ENCODE measurements around the gene PPP4R4.
"Not testable (repeated sequence)": the region's sequence is repeated elsewhere in the genome, so short reads cannot be mapped to it uniquely, and the experiment has no call there.

The PPP4R4 gene

DNA sequence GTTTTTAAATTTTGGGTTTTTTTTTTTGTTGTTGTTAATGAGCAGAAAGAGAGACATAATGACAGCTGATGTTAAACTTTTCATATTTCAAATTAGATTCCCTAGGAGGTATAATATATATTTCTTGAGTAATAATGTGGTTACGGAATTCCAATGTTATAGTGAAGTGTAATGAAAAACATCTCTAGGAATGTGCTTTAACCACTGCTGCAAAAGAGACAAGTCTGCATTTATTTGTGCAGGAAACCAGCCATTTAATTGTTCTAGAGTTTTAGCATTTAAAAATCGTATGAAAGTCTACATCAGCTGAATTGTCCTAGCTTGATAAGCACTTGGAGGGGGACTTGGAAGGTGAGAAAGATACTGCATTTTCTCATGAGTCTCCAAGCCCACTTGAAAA lies 104.6 kb downstream of the PPP4R4 start:
- DNase-seq: peak; percentile 76

DNA sequence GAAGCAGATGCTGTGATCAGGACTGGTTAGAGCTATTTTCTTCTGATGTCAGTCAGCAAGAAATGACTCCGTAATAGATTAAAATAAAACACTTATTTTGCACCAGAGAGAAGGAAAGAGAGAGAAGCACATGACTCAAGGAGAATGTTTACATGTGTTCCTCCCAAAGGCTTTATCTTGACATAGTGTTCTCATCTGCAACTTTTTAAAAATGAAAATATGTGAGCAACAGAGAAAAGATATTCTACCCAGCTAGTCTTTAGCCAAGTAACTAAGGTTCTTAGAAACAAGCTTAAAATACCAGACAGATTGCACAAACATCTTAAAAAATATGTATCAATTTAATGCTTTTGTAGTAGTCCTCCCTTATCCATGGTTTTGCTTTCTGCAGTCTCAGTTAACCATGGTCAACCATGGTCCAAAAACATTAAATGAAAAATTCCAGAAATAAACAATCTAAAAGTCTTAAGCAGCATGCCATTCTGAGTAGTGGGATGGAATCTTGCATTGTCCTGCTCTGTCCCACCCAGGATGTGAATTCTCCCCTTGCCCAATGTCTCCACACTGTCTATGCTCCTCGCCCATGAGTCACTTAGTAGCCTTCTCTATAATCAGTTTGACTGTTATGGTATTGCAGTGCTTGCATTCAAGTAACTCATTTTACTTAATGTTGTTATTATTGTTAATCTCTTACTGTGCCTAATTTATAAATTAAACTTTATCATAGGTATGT lies 109.0 kb downstream of the PPP4R4 start:
- peak; percentile 59 for DNase-seq

DNA sequence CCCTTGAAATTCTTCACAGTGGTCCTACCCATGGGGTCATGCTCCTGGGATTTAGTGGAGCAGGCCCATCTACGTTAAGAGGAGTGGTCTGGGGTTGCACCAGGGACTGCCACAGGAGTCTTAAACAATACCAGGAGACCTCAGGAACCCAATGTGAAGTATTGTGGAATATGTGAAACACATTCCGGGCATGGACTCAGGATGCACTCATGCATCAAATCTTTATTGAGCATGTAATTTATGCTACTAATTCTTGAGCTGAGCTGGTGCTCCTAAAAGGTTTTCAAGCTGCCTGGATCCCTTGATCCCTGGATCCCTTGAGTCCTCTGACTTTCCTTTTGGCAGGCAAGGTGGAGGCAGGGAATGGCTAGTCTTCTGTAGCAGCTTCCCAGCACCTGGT lies 110.1 kb downstream of the PPP4R4 start:
- no peak for DNase-seq

DNA sequence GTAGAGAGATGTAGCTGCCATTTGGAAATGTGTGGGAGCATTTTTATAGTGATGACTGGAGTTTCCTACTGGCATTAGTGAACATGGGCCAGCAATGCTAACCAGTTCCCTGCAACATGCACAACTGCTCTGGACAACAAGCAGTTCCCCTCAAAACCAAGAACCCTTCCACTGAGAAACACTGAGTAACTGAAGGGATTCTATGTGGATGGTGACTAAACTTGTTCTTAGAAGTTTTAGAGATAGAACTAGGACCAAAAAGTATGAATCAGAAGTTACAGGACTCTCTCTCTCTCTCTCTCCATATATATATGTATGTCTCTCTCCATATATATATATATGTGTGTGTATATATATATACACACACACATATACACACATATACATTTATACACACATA lies 111.0 kb downstream of the PPP4R4 start:
- no peak for DNase-seq

DNA sequence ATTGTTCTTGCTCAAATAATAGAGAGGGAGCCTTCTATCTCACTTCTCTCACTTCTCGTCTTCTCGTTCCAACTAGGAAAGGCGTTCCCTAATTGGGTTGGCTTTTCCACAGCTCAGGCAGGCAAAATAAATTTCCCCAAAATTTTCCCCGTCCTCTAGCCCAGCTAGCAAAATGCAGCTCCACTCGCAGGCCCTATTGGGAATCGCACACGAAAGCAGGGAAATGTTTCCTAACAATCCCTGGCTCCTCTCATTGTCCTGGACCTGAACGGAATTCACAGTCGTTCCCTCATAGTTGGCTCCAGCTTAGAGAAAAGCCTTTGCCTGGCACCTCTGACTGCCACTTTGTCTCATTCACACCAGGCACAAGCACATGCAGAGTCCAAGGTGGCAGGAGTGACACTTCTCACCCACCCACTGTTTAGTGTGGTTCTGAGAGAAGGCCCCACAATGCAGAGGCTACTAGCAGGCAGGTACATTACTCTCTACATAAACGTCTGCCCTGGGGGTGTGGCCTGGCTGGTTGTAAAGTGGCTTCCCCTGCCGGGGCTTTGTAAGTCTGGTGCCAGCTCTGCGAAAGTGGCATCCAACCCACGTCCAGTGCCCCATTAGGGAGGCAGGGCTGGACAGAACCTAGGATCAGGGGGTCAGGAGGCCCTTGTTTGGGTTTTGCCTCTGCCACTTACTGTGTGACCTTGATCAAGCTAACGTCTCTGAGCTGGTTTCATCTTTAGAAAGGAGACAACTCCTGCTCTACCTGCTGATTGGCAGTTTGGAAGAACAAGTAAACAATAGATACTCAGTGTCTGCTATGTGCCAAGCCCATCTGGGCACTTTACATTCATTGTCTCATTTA lies 114.7 kb downstream of the PPP4R4 start:
- DNase-seq: no peak

DNA sequence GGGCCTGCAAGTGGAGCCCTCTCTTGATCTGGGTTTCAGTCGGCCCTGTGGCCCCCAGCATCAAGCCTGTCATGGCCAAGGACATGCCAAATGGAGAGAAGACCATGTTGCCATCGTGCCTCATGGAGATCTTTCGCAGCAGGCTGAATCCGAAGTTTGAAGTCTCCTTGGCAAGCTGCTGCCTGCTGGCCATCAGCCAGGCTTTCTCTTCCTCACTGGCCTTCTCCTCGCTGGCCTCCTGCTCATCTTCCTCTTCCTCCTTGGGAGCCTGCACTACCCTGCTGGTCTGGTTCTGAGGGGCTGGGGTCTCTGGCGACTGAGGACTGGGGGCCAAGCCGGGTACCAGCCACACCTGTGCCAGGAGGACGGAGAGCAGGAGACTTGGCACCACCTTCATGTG lies 116.1 kb downstream of the PPP4R4 start:
- DNase-seq: no peak

DNA sequence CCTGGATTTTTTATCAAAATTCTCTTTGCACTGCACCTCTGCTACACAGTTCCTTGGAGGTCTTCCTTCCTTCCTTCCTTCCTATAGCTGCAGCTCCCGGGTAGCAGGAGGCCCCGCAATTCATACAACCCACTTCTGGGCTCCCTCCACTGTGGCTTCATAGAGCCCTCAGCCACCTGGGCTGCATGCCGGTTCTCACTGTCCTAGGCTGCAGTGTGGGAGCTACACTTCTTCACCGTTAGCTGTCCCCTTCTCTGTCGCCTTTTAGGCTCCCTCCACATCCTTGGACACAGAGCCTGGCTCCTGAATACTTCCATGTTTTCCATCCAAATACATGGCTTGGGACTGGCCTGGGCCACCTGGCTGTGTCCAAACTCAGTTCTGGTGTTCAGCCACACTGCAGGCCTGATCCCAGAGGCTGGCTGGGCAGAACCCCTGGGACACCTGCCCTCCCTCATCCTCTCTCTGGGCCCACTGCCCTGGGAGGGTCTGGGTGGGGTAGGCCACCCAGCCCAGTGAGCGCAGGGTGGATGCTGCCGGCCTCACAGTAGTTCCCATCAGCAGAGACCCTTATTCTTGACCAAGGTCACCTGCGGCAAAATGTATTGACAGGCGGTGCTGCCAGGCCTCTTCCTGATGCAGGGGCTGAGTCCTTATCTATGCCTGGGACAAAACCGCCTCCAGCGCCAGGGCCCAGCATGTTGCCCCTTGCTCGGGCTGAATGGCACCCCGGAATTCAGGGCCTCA lies 117.2 kb downstream of the PPP4R4 start:
- no peak for DNase-seq

DNA sequence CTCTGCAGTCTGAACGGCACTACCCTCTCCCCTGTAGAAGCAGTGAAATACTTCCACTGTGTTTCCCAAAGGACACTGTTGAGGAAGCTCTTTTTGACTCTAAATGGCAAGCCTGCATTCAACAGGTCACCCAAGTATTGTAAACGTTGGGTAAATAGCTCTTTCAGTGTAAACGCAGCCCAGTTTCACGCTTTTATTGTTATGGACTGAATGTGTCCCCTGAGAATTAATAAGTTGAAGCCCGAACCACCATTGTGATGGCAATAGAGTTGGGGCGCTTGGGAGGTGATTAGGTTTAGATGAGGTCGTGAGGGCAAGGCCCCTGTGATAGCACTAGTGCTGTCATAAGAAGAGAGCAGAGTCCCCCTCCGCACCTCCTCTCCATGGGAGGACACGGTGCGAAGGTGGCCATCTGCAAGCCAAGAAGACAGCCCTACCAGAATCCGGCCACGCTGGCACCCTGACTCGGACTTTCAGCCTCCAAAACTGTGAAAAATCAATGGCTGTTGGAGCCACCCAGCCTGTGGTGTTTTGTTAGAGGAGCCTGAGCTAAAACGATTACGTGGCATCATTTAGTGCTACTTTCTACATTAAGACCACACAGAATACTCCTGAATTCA lies 117.9 kb downstream of the PPP4R4 start:
- DNase-seq: no peak

DNA sequence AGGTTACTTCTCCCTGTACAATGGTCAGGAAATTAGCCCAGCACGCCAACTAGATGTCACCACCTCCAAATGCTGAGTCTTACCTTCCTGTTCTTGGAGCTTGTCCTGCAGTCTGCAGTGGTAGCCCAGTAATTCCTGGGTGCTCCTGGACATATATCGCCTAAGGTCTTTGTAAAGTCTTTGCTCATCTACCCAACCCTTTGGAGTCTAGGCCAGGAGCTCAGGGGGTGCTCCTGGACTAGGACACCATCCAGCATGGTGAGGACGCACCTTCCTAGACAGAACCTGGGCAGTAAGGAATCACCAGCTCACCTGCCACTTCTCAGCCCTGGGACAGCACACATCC lies 118.4 kb downstream of the PPP4R4 start:
- no peak for DNase-seq

DNA sequence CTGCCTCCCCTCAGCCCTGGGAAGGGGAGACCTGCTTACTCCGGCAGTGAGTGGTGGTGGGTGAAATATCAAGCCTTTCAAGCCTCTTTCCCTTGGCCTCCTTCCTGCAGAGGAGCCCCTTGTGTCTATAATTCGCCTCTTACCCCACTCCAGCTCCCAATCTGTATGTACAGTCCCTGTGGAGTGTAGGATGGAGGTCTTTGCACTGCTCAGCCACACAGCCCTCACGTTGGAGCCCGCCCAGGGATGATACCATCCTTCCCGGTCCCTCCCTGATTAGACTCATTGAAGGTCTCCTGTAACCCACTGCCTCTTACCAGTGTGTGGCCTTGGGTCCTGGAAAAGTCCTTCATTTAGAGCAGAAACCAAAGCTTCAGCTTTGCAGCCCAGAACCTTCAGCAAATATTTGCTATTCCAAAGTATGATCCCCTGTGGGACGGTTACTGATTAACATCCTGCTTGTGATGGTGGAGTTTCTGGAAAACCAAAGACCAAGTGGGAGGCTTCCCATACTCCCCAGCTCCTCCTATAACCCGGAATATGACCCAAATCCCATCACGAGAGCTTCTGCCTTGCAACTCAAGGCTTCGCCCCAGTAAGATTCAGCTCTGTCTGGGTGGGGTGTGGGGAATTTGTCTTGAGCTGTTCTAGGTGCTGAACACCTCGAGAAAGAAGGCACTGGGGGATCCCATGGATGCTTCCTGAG lies 118.9 kb downstream of the PPP4R4 start, which contains the start of gene SERPINA10:
Gene SERPINA10 (minus strand): TSS at position 397 of the 706 bp plus-strand sequence. CDS start 2,675 bp downstream, outside the sequence.
- no peak for DNase-seq

DNA sequence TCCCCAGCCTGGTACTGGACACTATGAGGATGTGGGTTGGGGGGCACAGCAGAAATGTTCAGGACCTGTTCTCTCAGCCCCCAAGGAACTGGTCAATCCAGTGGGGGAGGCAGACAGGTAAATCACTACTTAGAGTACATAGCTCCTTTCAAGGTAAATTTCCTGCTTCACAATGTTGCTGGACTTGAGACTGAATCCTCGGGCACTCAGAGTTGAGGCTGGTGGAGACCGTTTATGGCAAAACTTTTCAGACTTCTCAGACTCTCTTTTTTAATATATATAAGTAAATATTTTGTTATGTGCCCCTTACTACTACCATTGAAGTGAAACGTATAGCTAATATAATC lies 119.4 kb downstream of the PPP4R4 start:
- DNase-seq: no peak

DNA sequence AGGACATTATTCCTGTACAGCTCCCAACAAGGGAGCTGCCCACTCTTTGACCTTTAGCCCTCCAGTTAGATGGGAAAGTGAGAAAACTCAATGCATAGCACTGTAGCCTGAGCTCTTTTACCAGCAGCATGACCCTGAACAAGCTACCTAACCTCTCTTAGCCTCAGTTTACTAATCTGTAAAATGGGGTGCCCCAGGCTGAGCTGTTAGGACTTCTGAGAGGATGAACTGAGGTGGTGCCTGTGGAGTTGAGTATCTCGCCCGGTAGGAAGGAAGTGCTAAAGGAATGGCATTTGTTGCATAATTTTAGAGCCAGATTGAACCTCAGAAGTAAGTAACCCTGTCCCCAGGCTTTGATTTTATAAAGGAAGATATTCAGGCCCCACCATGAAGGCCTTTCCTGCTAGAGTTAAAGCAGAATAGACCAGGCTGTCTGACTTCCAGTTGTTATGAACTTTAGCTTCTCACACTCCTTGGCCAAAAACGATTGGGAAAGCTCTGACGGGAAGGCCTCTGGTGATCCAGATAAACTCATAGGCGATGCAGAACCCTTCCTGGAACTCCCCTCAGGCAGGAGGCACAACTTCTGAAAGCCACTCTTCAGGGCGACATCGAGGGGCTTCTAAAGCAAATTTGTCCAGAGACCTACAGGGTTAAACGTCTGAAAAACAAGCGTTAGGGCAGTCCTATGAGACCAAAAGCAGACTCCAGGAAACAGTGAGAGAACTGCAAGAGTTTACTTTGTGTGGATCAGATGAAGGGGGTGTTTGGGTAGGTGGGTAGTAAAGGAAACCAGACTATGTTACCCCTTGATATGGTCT lies 121.4 kb downstream of the PPP4R4 start:
- DNase-seq: no peak

DNA sequence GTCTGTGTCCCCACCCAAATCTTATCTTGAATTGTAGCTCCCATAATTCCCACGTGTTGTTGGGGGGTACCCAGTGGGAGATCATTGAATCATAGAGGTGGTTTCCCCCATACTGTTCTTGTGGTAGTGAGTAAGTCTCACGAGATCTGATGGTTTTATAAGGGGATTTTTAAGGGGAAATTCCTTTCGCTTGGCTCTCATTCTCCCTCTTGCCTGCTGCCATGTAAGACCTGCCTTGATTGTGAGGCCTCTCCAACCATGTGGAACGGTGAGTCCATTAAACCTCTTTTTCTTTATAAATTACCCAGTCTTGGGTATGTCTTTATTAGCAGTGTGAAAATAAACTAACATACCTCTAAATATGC lies 122.0 kb downstream of the PPP4R4 start:
- not testable (repeated sequence) for DNase-seq

DNA sequence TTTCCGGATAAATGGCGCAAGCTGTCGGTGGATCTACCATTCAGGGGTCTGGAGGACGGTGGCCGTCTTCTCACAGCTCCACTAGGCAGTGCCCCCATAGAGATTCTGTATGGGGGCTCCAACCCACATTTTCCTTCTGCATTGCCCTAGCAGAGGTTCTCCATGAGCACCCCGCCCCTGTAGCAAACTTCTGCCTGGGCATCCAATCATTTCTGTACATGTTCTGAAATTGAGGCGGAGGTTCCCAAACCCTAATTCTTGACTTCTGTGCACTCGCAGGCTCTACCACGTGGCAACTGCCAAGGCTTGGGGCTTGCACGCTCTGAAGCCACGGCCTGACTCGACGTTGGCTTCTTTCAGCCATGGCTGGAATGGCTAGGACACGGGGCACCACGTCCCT lies 124.0 kb downstream of the PPP4R4 start:
- DNase-seq: no peak

DNA sequence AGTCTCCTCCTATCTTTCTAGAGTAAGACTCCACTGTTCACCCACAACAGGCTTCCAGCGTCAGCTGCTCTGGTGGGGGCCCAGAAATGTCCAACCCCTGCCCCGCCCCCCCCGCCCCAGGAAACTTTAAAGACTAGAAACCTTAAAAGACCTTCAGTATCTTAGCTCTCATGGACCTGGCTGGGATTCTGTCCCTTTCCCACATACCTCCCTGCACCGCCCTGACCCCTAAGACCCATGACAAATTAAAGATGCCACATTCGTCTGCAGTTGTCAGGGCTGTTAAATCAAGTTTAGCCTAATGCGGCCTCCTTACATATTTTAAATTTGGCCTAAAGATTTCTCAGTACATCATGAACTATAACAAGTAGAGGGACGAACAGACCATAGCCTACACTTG lies 129.0 kb downstream of the PPP4R4 start:
- no peak for DNase-seq

DNA sequence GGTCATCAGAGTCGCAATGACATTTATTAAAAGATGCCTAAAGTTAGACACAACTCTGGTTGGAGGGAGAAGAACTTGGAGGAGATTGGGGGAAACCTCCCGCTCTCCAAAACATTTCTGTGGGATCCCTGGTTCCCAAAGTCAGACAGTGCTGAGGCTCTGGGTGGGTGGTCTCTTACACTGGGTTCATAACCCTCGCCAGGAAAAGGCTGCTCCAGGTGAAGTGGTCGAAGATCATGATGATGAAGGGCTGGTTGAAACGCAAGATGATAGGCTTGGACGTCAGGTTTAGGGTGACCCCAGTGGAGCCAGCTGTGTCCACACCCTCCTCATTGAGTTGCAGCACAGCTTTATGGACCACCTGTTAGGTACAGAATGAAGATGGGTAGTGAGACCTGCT lies 130.1 kb downstream of the PPP4R4 start:
- DNase-seq: no peak

DNA sequence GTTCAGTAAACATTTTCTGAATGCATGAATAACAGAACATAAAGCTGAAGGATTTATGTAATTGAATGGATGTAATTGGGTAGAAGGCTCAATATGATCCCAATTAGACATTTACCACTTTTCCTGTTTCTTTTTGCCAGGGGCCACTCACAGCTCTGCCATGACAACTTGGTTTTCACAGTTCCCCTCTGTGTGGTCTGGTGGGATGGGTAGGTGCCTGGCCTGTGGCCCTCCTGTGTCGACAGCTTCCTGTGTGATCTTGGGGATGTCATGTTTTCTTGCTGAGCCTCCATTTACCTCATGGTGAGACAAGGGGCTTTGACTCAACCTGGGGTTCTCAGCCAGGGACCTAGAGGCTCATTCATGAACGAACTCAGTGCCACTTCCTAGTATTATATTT lies 131.5 kb downstream of the PPP4R4 start:
- no peak for DNase-seq

DNA sequence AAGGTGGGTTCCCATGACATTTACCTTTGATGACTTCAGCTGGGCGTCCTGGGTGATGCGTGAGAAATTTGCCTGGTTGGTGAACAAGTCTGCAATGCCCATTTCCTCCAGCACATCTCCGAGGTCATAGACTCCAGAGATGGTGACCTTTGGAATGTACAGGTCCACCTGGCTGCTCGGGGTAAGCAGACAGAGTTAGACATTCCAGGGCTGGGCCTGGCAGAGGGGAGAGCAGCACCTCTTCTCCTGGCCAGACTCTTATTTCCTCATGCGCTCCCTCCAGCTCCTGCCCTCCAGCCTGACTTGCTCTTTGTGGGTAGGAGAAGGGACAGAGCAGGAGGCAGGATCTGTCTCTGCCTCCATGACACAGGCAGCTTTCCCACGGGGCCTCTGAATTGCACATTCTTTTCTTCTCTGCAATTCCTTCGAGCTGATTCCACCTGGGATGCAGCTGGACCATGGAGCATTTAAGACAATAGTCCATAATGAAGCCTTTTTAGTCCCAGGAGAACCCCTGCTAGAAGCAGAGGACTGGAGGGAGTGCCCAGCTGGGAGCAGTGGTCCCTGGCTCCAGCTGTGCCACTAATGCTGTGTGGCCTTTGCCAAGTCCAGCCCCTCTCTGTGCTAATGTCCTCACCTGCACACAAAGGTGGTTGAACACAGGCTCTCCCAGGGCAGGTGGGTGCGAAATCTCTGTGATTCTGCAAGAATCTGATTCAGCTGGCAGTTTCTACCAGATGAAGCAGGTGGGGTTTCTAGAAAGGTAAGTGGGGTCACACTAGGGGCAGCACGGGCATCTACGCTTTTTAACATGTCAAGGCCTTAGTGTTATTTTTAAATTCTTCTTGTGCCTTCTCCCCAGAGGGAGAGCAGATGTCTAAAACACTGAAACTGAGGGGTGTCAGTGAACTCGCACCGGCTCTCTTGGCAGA lies 132.2 kb downstream of the PPP4R4 start:
- DNase-seq: no peak

DNA sequence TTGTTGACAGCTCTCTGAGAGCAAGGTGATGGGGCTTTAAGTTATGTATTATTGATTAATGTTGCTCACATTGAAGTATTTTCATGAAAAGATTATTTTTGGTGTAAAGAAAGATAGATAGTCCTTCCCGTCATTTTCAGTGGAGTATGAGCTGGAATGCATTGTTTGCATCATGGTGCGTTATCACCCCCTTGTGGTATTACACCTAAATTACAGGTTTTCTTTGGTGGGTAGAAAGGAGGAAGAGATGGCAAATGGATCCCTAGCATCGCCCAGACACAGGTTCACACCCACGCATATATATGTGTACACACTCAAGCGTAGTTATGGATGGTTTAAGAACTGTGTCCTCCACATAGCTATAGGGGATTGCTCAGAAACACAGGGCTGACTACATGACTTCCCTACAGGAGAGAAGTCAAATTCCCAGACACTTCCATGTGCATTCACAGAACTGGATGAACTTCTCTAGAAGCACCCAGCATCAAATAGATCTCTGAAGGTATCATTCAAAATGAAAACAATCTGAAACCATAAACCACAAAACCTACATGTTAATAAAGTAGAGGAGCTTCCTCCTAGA lies 133.4 kb downstream of the PPP4R4 start:
- peak; percentile 12 for DNase-seq

DNA sequence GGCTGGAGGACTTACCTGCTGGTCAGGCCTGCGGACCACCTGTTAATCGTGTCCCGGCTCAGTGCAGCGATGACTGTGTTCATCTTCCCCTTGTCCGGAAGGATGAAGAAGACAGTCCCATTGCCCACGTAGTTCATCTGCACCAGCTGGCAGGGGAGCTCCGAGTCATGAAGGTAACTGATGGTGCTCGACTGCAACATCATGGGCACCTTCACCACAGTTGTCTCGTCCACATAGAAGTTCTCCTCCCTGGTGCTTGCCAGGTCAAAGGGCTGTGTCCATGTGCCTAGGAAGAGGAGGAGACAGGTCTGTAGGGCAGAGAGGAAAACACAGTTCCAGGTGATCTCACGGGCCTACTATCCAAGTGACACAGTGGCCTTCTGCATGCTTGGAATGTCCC lies 135.6 kb downstream of the PPP4R4 start:
- no peak for DNase-seq
